KG1 (cell line): ENCODE measurements around the gene NSF.

Source experiments
- DNase-seq: peaks from one replicate; lab custom pipeline; 2025; lab: John Stamatoyannopoulos, UW

NSF gene

DNA sequence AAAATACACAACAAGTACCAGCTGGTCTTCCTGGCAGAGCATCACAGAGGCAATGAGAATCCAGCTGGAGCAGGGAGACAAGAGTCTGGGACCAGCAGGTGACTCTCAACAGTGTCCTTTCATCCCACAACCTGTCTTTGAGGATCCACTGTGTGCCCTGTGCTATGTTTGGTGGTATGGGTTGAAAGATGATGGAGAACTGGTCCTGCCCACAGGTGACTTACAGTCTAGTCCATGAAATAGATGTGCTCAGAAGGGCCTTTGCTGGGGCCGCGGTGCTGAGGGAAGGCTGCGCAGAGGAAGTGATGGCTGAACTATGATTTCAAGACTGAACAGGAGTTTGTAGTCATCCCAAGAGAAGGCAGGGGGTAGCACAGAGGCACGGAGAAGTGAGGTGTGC, 210.1 kb downstream of the NSF start:
- no peak for DNase-seq

DNA sequence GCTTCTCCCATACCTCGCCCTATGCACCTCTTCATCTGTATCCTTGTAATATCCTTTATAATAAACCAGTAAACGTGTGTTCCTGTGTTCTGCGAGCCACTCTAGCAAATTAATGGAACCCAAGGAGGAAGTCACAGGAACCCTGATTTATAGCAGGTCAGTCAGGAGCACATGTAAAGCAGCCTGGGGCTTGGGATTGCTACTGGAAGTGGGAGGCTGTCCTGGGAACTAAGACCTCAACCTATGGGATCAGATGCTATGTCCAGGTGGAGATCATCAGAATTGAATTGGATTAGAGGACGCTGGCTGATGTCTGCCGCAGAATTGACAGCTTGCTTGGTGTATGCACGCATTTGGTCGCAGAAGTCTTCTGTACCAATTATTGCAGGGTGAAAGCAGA, 212.3 kb downstream of the NSF start:
- no peak for DNase-seq

DNA sequence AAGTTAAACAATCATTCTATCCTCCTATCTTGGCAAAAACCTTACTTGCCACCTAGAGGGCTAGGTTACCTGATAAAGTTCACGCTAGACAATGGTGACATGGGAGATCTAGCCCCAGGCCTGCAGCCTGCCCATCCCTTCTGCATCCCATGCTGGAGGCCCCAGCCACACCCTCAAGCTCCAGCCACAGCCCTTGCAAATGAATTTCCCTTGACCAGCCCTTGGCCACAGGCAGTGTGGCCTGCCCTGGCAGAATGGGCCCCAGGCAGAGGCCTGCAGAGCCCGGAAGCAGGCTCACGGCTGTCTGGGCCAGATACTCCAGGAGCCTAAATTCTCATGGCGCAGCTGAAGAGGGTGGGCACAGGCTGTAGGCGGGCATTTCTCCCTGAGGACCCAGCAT, 213.1 kb downstream of the NSF start:
- DNase-seq = no peak

DNA sequence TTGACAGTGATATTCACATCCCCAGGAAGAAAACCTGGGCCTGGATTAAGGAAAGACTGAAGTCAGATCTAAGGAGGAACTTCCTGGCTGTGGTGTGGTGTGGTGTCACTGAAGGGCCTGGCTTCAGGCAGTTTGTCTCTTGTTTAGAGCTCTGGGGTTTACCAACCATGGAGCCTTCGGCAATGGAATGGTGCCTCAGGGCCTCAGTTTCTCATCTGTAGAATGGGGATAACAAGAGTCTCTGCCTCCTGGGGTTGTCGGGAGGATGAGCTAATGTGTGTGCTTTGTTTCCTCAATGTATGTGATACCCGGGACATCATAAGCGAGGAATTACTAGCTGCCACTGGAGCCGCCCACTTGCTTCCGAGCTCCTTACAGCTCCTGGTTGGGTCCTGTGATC, 215.3 kb downstream of the NSF start:
- no peak for DNase-seq
